HG02798 (cell line): ENCODE results near the gene PCDHB9.
"Not testable (repeated sequence)": the region's sequence is repeated elsewhere in the genome, so short reads cannot be mapped to it uniquely, and the experiment has no call there.

Experiments used
- ATAC-seq: cut with Tn5 transposase; IDR thresholded peaks from one replicate; pipeline ENCODE4 v1.9.1; 2021; ENCODE audit warnings: mild to moderate bottlenecking; ENCODE audit not compliant: unreplicated experiment, poor library complexity

Gene PCDHB9

DNA sequence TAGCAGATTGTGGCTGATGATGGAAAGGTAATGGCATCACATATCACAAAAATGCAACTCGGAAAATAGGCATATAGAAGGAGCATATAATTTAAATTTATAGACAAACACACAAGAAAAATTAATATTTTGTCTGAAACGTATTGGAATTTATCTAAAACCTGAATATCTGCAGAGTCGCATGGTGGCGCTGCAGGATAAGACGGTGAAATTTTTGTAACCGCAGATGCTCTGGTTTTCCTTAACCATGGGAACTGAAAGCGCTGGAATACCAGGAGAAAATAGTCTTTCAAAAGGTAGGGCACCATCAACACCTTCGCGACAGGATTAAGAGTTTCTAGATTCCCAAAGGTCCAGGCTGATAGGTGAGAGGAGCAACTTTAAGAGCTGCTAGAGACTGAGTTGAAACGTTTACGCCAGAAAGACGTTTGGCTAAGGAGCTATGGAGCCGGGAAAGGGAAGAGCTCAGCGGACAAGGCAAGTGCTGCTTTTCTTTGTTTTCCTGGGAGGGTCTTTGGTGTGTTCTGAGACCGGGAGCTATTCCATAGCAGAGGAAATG is 47.2 kb downstream of the PCDHB9 start:
- ATAC-seq, result no peak

DNA sequence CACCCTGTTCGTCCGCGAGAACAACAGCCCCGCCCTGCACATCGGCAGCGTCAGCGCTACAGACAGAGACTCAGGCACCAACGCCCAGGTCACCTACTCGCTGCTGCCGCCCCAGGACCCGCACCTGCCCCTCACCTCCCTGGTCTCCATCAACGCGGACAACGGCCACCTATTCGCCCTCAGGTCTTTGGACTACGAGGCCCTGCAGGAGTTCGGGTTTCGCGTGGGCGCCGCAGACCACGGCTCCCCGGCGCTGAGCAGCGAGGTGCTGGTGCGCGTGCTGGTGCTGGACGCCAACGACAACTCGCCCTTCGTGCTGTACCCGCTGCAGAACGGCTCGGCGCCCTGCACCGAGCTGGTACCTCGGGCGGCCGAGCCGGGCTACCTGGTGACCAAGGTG is 49.0 kb downstream of the PCDHB9 start:
- not testable (repeated sequence) for ATAC-seq

DNA sequence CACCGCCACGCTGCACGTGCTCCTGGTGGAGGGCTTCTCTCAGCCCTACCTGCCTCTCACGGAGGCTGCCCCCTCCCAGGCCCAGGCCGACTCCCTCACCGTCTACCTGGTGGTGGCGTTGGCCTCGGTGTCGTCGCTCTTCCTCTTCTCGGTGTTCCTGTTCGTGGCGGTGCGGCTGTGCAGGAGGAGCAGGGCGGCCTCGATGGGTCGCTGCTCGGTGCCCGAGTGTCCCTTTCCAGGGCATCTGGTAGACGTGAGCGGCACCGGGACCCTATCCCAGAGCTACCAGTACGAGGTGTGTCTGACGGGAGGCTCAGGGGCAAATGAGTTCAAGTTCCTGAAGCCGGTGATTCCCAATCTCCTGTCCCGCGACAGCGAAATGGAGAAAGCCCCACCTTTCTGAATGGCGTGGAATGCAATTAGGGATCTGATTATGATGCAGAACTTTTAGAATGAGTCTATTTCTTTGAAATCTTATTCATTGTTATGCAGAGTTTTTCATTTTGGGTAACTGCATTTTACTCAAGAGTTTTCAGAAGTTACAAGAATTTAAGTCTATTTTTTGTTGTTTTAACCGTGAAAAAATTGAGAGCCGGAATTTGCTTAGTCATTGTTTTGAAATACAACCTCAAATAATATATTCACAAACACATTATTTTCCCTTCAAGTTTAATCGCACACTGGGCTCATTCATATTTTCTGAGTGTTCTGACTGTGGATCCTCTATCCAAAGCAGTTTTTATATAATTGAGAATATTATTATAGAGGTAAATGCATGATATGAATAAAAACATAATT is 49.8 kb downstream of the PCDHB9 start:
- no peak for ATAC-seq
